Muscle of leg (tissue), 11 donors: ENCODE data around the gene CHMP1B. TPM values are rescaled to one million over a fixed set of nuclear protein-coding genes. Genes with fewer than 3 reads are reported as not detected.

Source experiments
- DNase-seq: peaks from one replicate; pipeline ENCODE4 v3.0.0; 2013
- H3K27ac ChIP-seq: one replicate; pipeline ENCODE4 v1.5.1; 2013; ENCODE audit warnings: mild to moderate bottlenecking, low read length, control low read depth
- H3K27me3 ChIP-seq: one replicate; pipeline ENCODE4 v1.6.1; 2013; ENCODE audit warnings: low read length; ENCODE audit not compliant: control insufficient read depth, insufficient read depth
- H3K36me3 ChIP-seq: one replicate; pipeline ENCODE4 v1.6.1; 2013; ENCODE audit warnings: low read length; ENCODE audit not compliant: control insufficient read depth, insufficient read depth
- H3K4me1 ChIP-seq: one replicate; pipeline ENCODE4 v1.6.1; 2013; ENCODE audit warnings: low read length; ENCODE audit not compliant: control insufficient read depth, insufficient read depth
- H3K4me3 ChIP-seq: one replicate; pipeline ENCODE4 v1.5.1; 2013; ENCODE audit warnings: low read length, control low read depth
- H3K9me3 ChIP-seq: replicated peaks from 2 replicates; pipeline ENCODE4 v1.6.1; 2013; ENCODE audit warnings: low read depth, low read length; ENCODE audit not compliant: control insufficient read depth
- WGBS: methylation state at CpG from one replicate; pipeline ENCODE4 v1.1.5; 2013; ENCODE audit warnings: missing lambda C conversion rate; ENCODE audit not compliant: insufficient coverage; 5-methylcytosine and 5-hydroxymethylcytosine counted together
- polyA plus RNA-seq, 8 donors: library from polyadenylated mRNA; unstranded; fragments of 120-200 nt; gene quantifications; one replicate each; pipeline versions ENCODE4 v1.2.1 to v1.2.3, GENCODE V29; 2013; ENCODE audit warnings: inconsistent platforms in 1 of 8, low replicate concordance in 1 of 8; ENCODE audit not compliant: insufficient read length in 8 of 8, insufficient read depth in 1 of 8
- total RNA-seq: library from RNA; stranded (reverse); fragments of 120-200 nt; gene quantifications from one replicate; pipeline ENCODE4 v1.2.4, GENCODE V29; 2013

Gene CHMP1B
- total and polyA plus RNA-seq, 9 donors = 19.3 to 28.2 (median 22.1) TPM

DNA sequence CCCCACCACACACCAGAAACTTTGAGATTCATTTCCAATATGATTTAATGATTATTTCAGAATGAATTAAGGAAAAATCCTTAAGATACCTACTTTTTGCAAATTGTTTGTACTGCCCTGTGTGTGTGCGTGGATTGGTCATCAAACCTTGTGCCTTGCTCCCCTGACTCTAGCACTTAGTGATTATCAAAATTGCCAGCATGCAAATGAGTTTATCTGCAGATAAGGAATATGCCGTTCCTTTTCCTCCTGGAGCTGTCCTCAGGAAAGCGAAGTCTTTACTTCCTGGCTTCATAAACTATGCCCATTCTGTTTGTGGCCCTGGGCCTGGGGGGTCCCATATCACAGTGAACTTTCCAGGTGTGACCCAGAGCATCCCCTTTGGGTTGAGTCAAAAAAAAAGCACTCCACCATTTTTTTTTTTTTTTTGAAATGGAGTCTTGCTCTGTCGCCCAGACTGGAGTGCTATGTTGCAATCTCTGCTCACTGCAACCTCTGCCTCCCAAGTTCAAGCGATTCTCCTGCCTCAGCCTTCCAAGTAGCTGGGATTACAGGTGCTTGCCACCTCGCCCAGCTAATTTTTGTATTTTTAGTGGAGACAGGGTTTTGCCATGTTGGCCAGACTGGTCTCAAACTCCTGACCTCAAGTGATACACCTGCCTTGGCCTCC lies 11.4 kb downstream of the CHMP1B start:
- 81% methylated on average over 2 of the region's 6 CpGs for WGBS
- no peaks in the 10 kb centered on the region for H3K9me3 ChIP-seq
- no peak for DNase-seq
- H3K4me3 ChIP-seq = no peak overlapping the region
- H3K27me3 ChIP-seq = no peaks in the 10 kb centered on the region
- H3K4me1 ChIP-seq = no peaks in the 10 kb centered on the region
- no peaks in the 10 kb centered on the region for H3K36me3 ChIP-seq
- H3K27ac ChIP-seq = no peak overlapping the region

DNA sequence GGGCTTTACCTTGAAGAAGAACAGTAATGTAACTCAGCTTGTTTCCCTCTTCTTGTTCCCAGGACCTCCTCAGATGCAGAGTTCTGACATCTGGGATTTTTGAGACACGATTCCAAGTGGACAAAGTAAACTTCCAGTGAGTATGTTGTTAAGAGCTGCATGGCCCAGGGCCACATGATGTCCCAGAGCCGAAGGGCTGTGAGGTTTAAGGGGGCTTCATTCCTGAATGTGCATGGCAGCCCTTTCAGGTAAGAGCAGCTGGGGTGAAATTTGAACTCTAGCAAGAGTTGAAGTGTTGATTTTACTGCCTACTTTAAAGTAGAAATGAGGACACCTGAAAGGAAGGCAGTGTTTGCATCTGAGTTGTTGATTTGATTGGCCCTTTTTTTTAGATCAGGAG lies 13.3 kb downstream of the CHMP1B start:
- no peak overlapping the region for H3K4me3 ChIP-seq
- no peak overlapping the region for H3K27ac ChIP-seq
- 42% methylated on average over 2 of the region's 2 CpGs for WGBS

DNA sequence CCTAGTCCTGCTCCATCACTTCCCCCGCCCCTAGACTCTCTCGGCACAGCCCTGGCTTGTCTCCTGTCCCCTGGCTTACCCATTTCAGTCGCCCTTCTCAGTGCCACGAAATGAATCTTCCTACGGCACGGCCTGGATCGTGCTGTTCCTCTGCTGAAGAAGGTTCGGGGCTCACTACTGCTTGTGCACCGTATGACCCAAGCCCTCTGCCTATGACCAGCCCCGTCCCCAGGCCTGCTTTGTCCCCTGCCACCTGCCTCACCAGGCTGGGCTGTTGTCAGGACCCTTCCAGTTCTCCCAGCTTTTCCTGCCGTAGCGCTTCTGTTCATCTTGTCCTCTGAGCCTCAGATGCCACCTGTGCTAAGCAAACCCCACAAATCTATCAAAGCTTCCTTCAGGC lies 13.9 kb downstream of the CHMP1B start:
- 85% methylated on average over 11 of the region's 12 CpGs for WGBS
- DNase-seq = no peak
- no peak overlapping the region for H3K4me3 ChIP-seq
- no peaks in the 10 kb centered on the region for H3K36me3 ChIP-seq
- no peaks in the 10 kb centered on the region for H3K4me1 ChIP-seq
- no peak overlapping the region for H3K27ac ChIP-seq
- no peaks in the 10 kb centered on the region for H3K9me3 ChIP-seq
- H3K27me3 ChIP-seq = no peaks in the 10 kb centered on the region

More for the DNA sequence above, 13.3 kb downstream of the CHMP1B start:
- Histone ChIP-seq H3K4me1 (no peaks in the 10 kb centered on the region), H3K36me3 (no peaks in the 10 kb centered on the region), H3K9me3 (no peaks in the 10 kb centered on the region), H3K27me3 (no peaks in the 10 kb centered on the region)
- no peak for DNase-seq

DNA sequence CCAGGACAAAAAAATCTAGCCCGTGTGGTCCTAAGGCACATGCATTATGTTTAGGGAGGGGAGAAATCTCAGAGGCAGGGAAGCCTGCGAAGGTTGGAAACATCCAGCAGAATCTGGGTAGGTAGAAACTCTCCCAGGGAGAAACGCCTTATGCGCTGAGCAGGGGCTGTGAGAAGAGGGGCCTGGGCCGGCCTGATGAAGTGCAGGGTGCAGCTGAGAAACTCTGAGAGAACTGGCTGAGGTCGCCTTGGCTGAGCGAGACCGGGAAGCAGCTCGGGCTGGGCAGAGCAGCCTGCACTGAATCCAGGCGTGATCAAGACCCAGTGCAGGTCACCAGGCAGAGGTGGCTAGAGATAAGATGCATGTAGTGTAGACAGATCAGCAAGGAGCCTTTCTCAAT lies 15.1 kb downstream of the CHMP1B start:
- no peak overlapping the region for H3K27ac ChIP-seq
- H3K36me3 ChIP-seq = no peaks in the 10 kb centered on the region
- H3K4me3 ChIP-seq = no peak overlapping the region
- no peak for DNase-seq
- H3K9me3 ChIP-seq = no peaks in the 10 kb centered on the region
- no peaks in the 10 kb centered on the region for H3K4me1 ChIP-seq
- no peaks in the 10 kb centered on the region for H3K27me3 ChIP-seq
- WGBS = 76% methylated on average over 10 of the region's 10 CpGs

DNA sequence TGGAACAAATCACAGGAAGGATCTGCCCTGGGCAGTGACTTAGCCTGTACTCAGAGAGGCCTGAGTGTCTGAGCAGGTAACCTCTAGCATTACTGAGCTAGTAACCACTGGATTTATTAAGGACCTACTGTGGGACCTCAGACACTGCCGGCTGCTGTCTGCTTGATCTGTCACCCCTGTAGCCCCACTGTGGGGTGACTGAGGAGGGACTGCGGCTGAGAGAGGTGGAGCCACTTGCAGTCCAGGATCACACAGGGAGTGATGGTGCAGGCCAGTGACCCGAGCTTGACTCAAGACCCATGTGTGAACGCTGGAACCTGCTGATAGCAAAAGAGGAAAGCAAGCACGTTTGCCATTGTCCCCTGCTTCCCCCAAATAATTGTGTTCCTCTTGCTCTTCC lies 15.6 kb downstream of the CHMP1B start:
- no peaks in the 10 kb centered on the region for H3K4me1 ChIP-seq
- no peak for DNase-seq
- no peak overlapping the region for H3K27ac ChIP-seq
- no peak overlapping the region for H3K4me3 ChIP-seq
- H3K27me3 ChIP-seq = no peaks in the 10 kb centered on the region
- no peaks in the 10 kb centered on the region for H3K36me3 ChIP-seq
- 95% methylated on average over 2 of the region's 5 CpGs for WGBS
- no peaks in the 10 kb centered on the region for H3K9me3 ChIP-seq

DNA sequence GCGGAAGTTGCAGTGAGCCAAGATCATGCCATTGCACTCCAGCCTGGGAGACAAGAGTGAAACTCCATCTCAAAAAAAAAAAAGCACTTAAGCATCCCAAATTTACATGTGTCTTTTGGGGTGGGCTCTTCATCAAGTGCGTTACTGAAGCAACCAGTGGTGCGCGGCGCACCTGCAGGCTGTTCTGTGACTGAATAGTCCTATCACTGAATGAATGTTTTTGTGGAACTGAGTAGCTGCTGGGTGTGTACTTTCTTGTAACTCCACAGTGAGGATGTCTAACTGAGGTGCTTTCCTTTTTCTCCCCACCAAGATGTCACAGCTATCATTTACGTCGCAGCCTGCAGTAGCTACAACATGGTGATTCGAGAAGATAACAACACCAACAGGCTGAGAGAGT lies 17.0 kb downstream of the CHMP1B start:
- no peaks in the 10 kb centered on the region for H3K36me3 ChIP-seq
- no peaks in the 10 kb centered on the region for H3K27me3 ChIP-seq
- WGBS = 88% methylated on average over 5 of the region's 8 CpGs
- no peaks in the 10 kb centered on the region for H3K9me3 ChIP-seq
- DNase-seq = no peak
- no peaks in the 10 kb centered on the region for H3K4me1 ChIP-seq
- H3K27ac ChIP-seq = no peak overlapping the region
- H3K4me3 ChIP-seq = no peak overlapping the region

DNA sequence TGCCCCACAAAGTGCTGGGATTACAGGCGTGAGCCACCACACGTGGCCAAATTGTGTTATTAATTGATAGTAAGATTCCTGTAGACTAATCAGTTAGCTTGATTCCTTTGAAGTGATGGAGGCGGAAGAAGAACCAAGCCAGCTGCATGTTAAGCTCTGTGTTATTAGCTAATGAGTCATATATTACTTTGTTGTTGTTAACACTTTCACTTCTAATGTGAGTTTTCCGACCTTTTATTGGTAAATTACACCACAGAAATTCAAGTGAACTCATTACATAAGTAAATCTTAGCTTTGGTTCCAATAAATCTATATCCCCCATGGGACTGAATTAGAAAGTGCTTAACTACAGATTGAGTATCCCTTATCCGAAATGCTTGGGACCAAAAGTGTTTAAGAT lies 20.3 kb downstream of the CHMP1B start:
- H3K27me3 ChIP-seq = no peaks in the 10 kb centered on the region
- H3K27ac ChIP-seq = no peak overlapping the region
- DNase-seq = no peak
- H3K9me3 ChIP-seq = no peaks in the 10 kb centered on the region
- WGBS = 100% methylated on average over 1 of the region's 5 CpGs
- no peaks in the 10 kb centered on the region for H3K36me3 ChIP-seq
- H3K4me3 ChIP-seq = no peak overlapping the region
- no peaks in the 10 kb centered on the region for H3K4me1 ChIP-seq

DNA sequence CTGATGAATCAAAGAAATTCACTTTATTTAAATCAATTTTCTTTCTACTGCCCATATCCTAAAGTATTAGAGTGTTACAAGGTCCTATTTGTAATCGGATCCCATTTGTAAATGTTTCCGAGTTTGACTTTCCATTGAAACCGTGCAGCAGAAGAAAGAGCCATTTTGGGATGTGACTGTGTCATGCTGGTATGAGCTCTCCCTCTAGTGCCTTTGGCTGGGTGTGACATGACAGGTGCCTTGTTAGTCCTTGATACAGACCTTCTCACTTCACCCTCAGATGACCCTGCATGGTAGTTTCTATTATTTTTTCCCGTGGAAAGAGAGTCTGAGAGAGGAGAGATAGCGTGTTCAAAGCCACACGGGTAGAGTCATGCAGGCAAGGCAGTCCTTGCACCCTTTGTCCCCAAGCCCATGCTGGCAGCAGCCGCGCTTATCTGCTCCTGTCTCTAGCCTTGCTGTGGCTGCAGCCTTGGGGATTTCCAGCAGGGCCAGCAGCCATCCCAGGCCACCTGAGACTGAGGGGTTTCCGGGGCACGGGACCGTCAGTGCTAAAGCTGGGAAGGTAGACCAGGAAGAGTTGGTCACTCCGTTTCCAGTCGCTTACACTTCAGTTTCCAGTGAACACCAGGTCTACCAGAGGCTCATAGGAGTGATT lies 21.4 kb downstream of the CHMP1B start:
- H3K27ac ChIP-seq = no peak overlapping the region
- H3K4me3 ChIP-seq = no peak overlapping the region
- DNase-seq = peak; percentile 33
- H3K27me3 ChIP-seq = no peaks in the 10 kb centered on the region
- no peaks in the 10 kb centered on the region for H3K9me3 ChIP-seq
- no peaks in the 10 kb centered on the region for H3K4me1 ChIP-seq
- H3K36me3 ChIP-seq = peaks cover 3% of the 10 kb centered on the region
- 86% methylated on average over 2 of the region's 13 CpGs for WGBS

DNA sequence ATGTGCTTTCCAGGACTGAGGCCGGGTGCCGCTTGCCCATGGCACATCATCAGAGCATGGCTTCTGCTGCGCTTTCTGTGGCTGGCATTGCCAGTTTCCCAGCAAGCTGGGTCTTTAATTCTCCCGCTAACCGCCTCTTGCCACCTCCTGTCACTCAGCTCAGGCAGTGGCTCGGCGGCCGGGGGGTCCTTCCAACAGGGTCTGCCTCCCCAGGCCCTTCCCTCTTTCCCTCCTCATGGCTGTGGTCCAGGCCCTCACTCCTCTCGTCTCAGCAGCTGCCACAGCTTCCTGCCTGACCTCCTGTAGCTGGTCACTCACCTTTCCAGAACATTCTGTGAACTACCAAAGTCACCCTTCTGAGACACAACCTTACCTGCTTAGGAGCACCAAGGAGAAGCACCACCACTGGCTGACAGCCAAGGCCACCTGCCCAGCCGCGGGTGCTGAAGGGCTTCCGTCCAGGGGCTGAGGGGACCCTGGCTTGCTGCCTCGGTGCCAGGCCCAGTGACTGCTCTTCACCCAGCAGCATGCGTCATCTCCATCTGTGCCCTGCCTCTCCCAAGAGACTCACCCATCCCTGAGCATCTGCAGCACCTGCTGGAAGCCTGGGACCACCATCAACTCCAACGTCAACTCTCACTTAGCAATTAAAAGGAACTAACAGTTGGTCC lies 22.6 kb downstream of the CHMP1B start:
- no peak for DNase-seq
- no peak overlapping the region for H3K4me3 ChIP-seq
- H3K4me1 ChIP-seq = no peaks in the 10 kb centered on the region
- no peaks in the 10 kb centered on the region for H3K9me3 ChIP-seq
- WGBS = 86% methylated on average over 13 of the region's 15 CpGs
- no peak overlapping the region for H3K27ac ChIP-seq
- H3K36me3 ChIP-seq = peaks cover 3% of the 10 kb centered on the region
- no peaks in the 10 kb centered on the region for H3K27me3 ChIP-seq

DNA sequence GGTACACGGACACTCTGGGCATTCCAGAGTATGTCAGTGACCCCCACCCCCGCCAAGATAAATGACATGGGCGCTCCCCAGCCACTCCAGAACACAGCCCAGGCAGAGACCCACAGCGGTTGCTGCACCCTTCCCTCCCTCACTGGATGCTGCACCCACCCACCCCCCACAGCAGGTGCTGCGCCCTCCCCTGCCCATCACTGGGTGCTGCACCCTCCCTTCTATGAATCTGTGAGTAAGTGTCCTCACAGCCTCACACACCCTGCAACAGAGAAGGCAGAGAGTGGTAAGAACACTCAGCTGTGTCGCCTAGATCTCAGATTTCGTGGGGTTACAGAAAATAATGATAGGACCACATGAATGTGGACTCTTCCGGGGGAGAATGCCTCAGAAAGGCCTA lies 23.5 kb downstream of the CHMP1B start:
- DNase-seq = no peak
- no peak overlapping the region for H3K27ac ChIP-seq
- no peaks in the 10 kb centered on the region for H3K4me1 ChIP-seq
- H3K4me3 ChIP-seq = no peak overlapping the region
- no peaks in the 10 kb centered on the region for H3K27me3 ChIP-seq
- 80% methylated on average over 5 of the region's 8 CpGs for WGBS
- H3K36me3 ChIP-seq = peaks cover 3% of the 10 kb centered on the region
- no peaks in the 10 kb centered on the region for H3K9me3 ChIP-seq
